GM12878 (cell line): ENCODE data around the gene PANK1. TPM values are rescaled to one million over a fixed set of nuclear protein-coding genes. Genes with fewer than 3 reads are reported as not detected.

ENCODE experiments used
- ASH2L ChIP-seq: fragments of 300-600, 200-600 bp; sonication (generic); IDR thresholded peaks from 2 replicates; pipeline ENCODE4 v1.6.1; 2017; ENCODE audit warnings: low read depth, mild to moderate bottlenecking, borderline replicate concordance
- ATF2 ChIP-seq: IDR thresholded peaks from 2 replicates; pipeline ENCODE4 v1.6.1; 2012; ENCODE audit warnings: low read length, inconsistent platforms
- BCL11A ChIP-seq: IDR thresholded peaks from 2 replicates; pipeline ENCODE4 v1.6.1; 2011; ENCODE audit warnings: low read depth, low read length
- BMI1 ChIP-seq: fragments of 450-650 bp; IDR thresholded peaks from 2 replicates; pipeline ENCODE4 v1.6.1; 2016; ENCODE audit warnings: mild to moderate bottlenecking, moderate library complexity, borderline replicate concordance
- CEBPZ ChIP-seq: fragments of 150-350 bp; IDR thresholded peaks from 2 replicates; pipeline ENCODE4 v1.6.1; 2016; ENCODE audit warnings: low read depth, low read length
- CTCF ChIP-seq, 3 experiments: IDR thresholded peaks in 2 of 3; conservative IDR thresholded peaks in 1 of 3; 2 replicates each; pipeline ENCODE4 v1.5.1; 2011; ENCODE audit warnings: low read depth in 3 of 3, low read length in 3 of 3, mild to moderate bottlenecking in 3 of 3, control low read depth in 2 of 3, moderate library complexity in 2 of 3, inconsistent platforms in 1 of 3, mixed read lengths in 1 of 3; ENCODE audit not compliant: control insufficient read depth in 2 of 3, insufficient read depth in 1 of 3; ENCODE audit errors: extremely low read depth in 1 of 3
- DPF2 ChIP-seq: fragments of 450-650 bp; IDR thresholded peaks from 2 replicates; pipeline ENCODE4 v1.6.1; 2017; ENCODE audit warnings: mild to moderate bottlenecking
- ELK1 ChIP-seq: IDR thresholded peaks from 2 replicates; pipeline ENCODE4 v1.6.1; 2012; ENCODE audit warnings: low read depth, low read length, improper control_type of control experiment
- EP300 ChIP-seq, 2 experiments: fragments of 150-350 bp in 1 of 2; IDR thresholded peaks; 2 replicates each; pipeline ENCODE4 v1.6.1; 2011 to 2012; ENCODE audit warnings: low read depth in 2 of 2, low read length in 2 of 2, borderline replicate concordance in 1 of 2, improper control_type of control experiment in 1 of 2, inconsistent platforms in 1 of 2; ENCODE audit not compliant: control insufficient read depth in 1 of 2
- FOXM1 ChIP-seq: IDR thresholded peaks from 2 replicates; pipeline ENCODE4 v1.6.1; 2012; ENCODE audit warnings: low read depth, mild to moderate bottlenecking, inconsistent platforms, low read length, moderate library complexity
- NFXL1 ChIP-seq: fragments of 450-650 bp; IDR thresholded peaks from 2 replicates; pipeline ENCODE4 v1.6.1; 2017; ENCODE audit warnings: antibody characterized with exemption, mild to moderate bottlenecking, borderline replicate concordance
- POLR2AphosphoS5 ChIP-seq: IDR thresholded peaks from 2 replicates; pipeline ENCODE4 v1.6.1; 2011; ENCODE audit warnings: mild to moderate bottlenecking, low read length, inconsistent platforms
- RBBP5 ChIP-seq: fragments of 200-600 bp; sonication (generic); conservative IDR thresholded peaks from 2 replicates; pipeline ENCODE4 v1.6.1; 2016
- RFX5 ChIP-seq: IDR thresholded peaks from 2 replicates; pipeline ENCODE4 v1.6.1; 2011; ENCODE audit warnings: low read depth, low read length, improper control_type of control experiment
- SKIL ChIP-seq: fragments of 450-650 bp; IDR thresholded peaks from 2 replicates; pipeline ENCODE4 v1.6.1; 2017; ENCODE audit warnings: mild to moderate bottlenecking, low read depth, inconsistent platforms; ENCODE audit not compliant: poor library complexity, severe bottlenecking
- SMARCA5 ChIP-seq: fragments of 450-650 bp; IDR thresholded peaks from 2 replicates; pipeline ENCODE4 v1.6.1; 2017; ENCODE audit warnings: mild to moderate bottlenecking
- SMC3 ChIP-seq: IDR thresholded peaks from 2 replicates; pipeline ENCODE4 v1.6.1; 2011; ENCODE audit warnings: low read length, improper control_type of control experiment, borderline replicate concordance
- STAT3 ChIP-seq: IDR thresholded peaks from 2 replicates; pipeline ENCODE4 v1.6.1; 2011; ENCODE audit warnings: low read depth, low read length, improper control_type of control experiment
- TCF12 ChIP-seq: IDR thresholded peaks from 2 replicates; pipeline ENCODE4 v1.6.1; 2011; ENCODE audit warnings: low read depth, mild to moderate bottlenecking, low read length
- YBX1 ChIP-seq: fragments of 450-650 bp; IDR thresholded peaks from 2 replicates; pipeline ENCODE4 v1.6.1; 2016; ENCODE audit warnings: antibody characterized with exemption
- ZZZ3 ChIP-seq: IDR thresholded peaks from 2 replicates; pipeline ENCODE4 v1.6.1; 2011; ENCODE audit warnings: low read depth; ENCODE audit not compliant: control insufficient read depth, insufficient read length
- polyA plus RNA-seq, 11 experiments: library from polyadenylated mRNA; depleted of rRNA in 4 of 11; unstranded in 6 of 11; stranded (reverse) in 5 of 11; fragments of >200 nt; fragmentation: Nextera tagmentation in 4 of 11; fragmentation: Illumina TruSeq in 1 of 11; extraction: Ambion mirVana in 4 of 11; extraction: Trizol in 1 of 11; gene quantifications; 1 replicate in 1 of 11; 2 replicates in 10 of 11; pipeline versions ENCODE4 v1.2.1 to v1.2.3, GENCODE V29; 2011 to 2016; ENCODE audit warnings: inconsistent platforms in 2 of 11, missing spikeins in 2 of 11, low read depth in 1 of 11
- total RNA-seq, 4 experiments: library from RNA; depleted of rRNA in 3 of 4; stranded (reverse); fragments of >200 nt in 3 of 4; fragmentation: Illumina TruSeq in 1 of 4; extraction: Trizol in 1 of 4; gene quantifications; 2 replicates each; pipeline versions ENCODE4 v1.2.1 to v1.2.3, GENCODE V29; 2013 to 2021

The PANK1 gene
- total and polyA plus RNA-seq, 10 of the 15 experiments (the other 5 are each of a cell fraction or from before 2014, with no cell fraction given), result 1.9 to 10.6 (median 5.8) TPM

- TF ChIP-seq ASH2L (no peak), CEBPZ (no peak), BCL11A (no peak), RFX5 (no peak), CTCF (IDR thresholded peaks at IDR 0.05 in 2 of 3, conservative IDR thresholded peaks at IDR 0.05 in 1 of 3; ENCODE audit: control insufficient read depth in 2 of 3, extremely low read depth in 1 of 3, insufficient read depth in 1 of 3, low read depth in 3 of 3, low read length in 3 of 3) (peak; percentile 26 to 29 (median 26); a peak in 5 of 6 replicates), ATF2 (no peak), POLR2AphosphoS5 (no peak), SKIL (peak; percentile 23), SMARCA5 (0 out of 2 replicates have a peak, but pooled peaks have one; percentile 36), FOXM1 (no peak), STAT3 (no peak), YBX1 (no peak), TCF12 (no peak), ZZZ3 (no peak), BMI1 (no peak), EP300 (IDR thresholded peaks at IDR 0.05; ENCODE audit: borderline replicate concordance in 1 of 2, control insufficient read depth in 1 of 2, low read depth in 2 of 2, low read length in 2 of 2) (0 out of 4 replicates have a peak, but pooled peaks of 1 of the 2 experiments have one; percentile 24), ELK1 (no peak), RBBP5 (no peak), DPF2 (peak; percentile 35; the same call in 1 of the 2 replicates), NFXL1 (no peak), SMC3 (peak; percentile 38; the same call in 1 of the 2 replicates)
Measured at GRCh38 chr10:89609833-89610346, 35.2 kb downstream of the PANK1 start (continued).
